ENCODE results near the gene KCNA2.

The KCNA2 gene

GRCh38 chr1:110588991-110589390 lies 17.2 kb downstream of the KCNA2 start:
- no peak overlapping the region for H3K4me3 ChIP-seq (ENCODE audit: low read length in 2 of 2)
- H3K27me3 ChIP-seq (ENCODE audit: control insufficient read depth in 2 of 2, insufficient read depth in 2 of 2, low read length in 2 of 2), result peaks cover 0 to 3% of the 10 kb centered on the region in 2 donors
- H3K27ac ChIP-seq (ENCODE audit: low read depth in 2 of 2, low read length in 2 of 2), result no peak overlapping the region
- H3K36me3 ChIP-seq (ENCODE audit: control insufficient read depth in 2 of 2, insufficient read depth in 2 of 2, low read length in 2 of 2), result no peaks in the 10 kb centered on the region
- H3K4me1 ChIP-seq (ENCODE audit: control insufficient read depth in 2 of 2, insufficient read depth in 2 of 2, low read length in 2 of 2), result no peaks in the 10 kb centered on the region
- no peak overlapping the region for H3K9ac ChIP-seq (ENCODE audit: low read depth in 1 of 2, low read length in 2 of 2)
- H3K9me3 ChIP-seq (ENCODE audit: control insufficient read depth in 2 of 2, low read length in 2 of 2), result no peaks in the 10 kb centered on the region

GRCh38 chr1:110588486-110588885 lies 17.7 kb downstream of the KCNA2 start:
- no peaks in the 10 kb centered on the region for H3K36me3 ChIP-seq (ENCODE audit: control insufficient read depth in 2 of 2, insufficient read depth in 2 of 2, low read length in 2 of 2)
- H3K9me3 ChIP-seq (ENCODE audit: control insufficient read depth in 2 of 2, low read length in 2 of 2), result no peaks in the 10 kb centered on the region
- H3K27me3 ChIP-seq (ENCODE audit: control insufficient read depth in 2 of 2, insufficient read depth in 2 of 2, low read length in 2 of 2), result peaks cover 0 to 3% of the 10 kb centered on the region in 2 donors
- no peak overlapping the region for H3K4me3 ChIP-seq (ENCODE audit: low read length in 2 of 2)
- H3K27ac ChIP-seq (ENCODE audit: low read depth in 2 of 2, low read length in 2 of 2), result no peak overlapping the region
- no peak overlapping the region for H3K9ac ChIP-seq (ENCODE audit: low read depth in 1 of 2, low read length in 2 of 2)
- H3K4me1 ChIP-seq (ENCODE audit: control insufficient read depth in 2 of 2, insufficient read depth in 2 of 2, low read length in 2 of 2), result no peaks in the 10 kb centered on the region

DNA sequence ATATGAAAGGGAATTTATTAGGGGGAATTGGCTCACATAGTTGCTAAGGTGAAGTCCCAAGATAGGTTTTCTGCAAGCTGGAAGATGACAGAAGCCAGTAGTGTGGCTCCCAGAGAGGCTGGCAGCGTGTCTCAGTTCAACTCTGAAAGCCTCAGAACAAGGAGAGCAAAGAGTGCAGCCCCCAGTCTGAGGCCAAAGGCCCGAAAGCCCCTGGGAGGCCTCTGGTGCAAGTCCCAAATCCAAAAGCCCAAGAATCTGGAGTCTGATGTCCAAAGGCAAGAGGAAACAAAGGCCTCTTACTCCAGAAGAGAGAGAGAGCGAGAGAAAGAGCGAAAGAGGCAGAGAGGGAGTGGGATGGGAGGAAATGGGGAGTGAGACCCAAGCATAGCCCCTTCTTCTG lies 18.3 kb downstream of the KCNA2 start:
- Histone ChIP-seq H3K4me3 (ENCODE audit: low read length in 2 of 2) (no peak overlapping the region), H3K36me3 (ENCODE audit: control insufficient read depth in 2 of 2, insufficient read depth in 2 of 2, low read length in 2 of 2) (no peaks in the 10 kb centered on the region), H3K9ac (ENCODE audit: low read depth in 1 of 2, low read length in 2 of 2) (no peak overlapping the region), H3K27ac (ENCODE audit: low read depth in 2 of 2, low read length in 2 of 2) (no peak overlapping the region), H3K4me1 (ENCODE audit: control insufficient read depth in 2 of 2, insufficient read depth in 2 of 2, low read length in 2 of 2) (no peaks in the 10 kb centered on the region), H3K9me3 (ENCODE audit: control insufficient read depth in 2 of 2, low read length in 2 of 2) (no peaks in the 10 kb centered on the region), H3K27me3 (ENCODE audit: control insufficient read depth in 2 of 2, insufficient read depth in 2 of 2, low read length in 2 of 2) (peaks cover 0 to 3% of the 10 kb centered on the region in 2 donors)

DNA sequence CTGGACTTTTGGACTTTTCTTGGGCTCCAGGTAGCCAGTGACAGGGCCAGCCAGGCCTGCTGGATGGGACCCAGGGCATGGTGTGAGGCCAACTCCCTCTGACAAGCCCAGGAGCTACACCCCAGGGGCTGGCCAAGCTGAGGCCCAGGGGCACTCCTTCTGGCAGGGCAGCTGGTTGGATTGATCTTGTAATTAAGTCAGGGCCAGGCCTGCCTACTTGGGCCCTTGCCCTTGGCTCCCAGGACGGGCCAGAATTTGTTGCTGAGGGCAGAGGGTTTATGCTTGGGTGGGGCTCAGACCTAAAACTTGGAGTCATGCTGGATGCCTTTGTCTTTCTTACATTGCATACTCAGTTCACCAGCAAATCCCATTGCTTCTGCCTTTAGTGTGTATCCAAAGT lies 20.7 kb downstream of the KCNA2 start:
- Histone ChIP-seq H3K27ac (ENCODE audit: low read depth in 2 of 2, low read length in 2 of 2) (no peak overlapping the region), H3K4me1 (ENCODE audit: control insufficient read depth in 2 of 2, insufficient read depth in 2 of 2, low read length in 2 of 2) (no peaks in the 10 kb centered on the region), H3K4me3 (ENCODE audit: low read length in 2 of 2) (no peak overlapping the region), H3K9ac (ENCODE audit: low read depth in 1 of 2, low read length in 2 of 2) (no peak overlapping the region), H3K36me3 (ENCODE audit: control insufficient read depth in 2 of 2, insufficient read depth in 2 of 2, low read length in 2 of 2) (no peaks in the 10 kb centered on the region), H3K27me3 (ENCODE audit: control insufficient read depth in 2 of 2, insufficient read depth in 2 of 2, low read length in 2 of 2) (peaks cover 0 to 3% of the 10 kb centered on the region in 2 donors), H3K9me3 (ENCODE audit: control insufficient read depth in 2 of 2, low read length in 2 of 2) (no peaks in the 10 kb centered on the region)

- Histone ChIP-seq H3K4me3 (ENCODE audit: low read length in 2 of 2) (no peak overlapping the region), H3K27ac (ENCODE audit: low read depth in 2 of 2, low read length in 2 of 2) (no peak overlapping the region), H3K4me1 (ENCODE audit: control insufficient read depth in 2 of 2, insufficient read depth in 2 of 2, low read length in 2 of 2) (no peaks in the 10 kb centered on the region), H3K9me3 (ENCODE audit: control insufficient read depth in 2 of 2, low read length in 2 of 2) (no peaks in the 10 kb centered on the region), H3K27me3 (ENCODE audit: control insufficient read depth in 2 of 2, insufficient read depth in 2 of 2, low read length in 2 of 2) (peaks cover 0 to 3% of the 10 kb centered on the region in 2 donors), H3K36me3 (ENCODE audit: control insufficient read depth in 2 of 2, insufficient read depth in 2 of 2, low read length in 2 of 2) (no peaks in the 10 kb centered on the region), H3K9ac (ENCODE audit: low read depth in 1 of 2, low read length in 2 of 2) (no peak overlapping the region)
Measured at GRCh38 chr1:110584045-110584444, 22.1 kb downstream of the KCNA2 start.

GRCh38 chr1:110583505-110583904 lies 22.7 kb downstream of the KCNA2 start:
- peaks cover 0 to 3% of the 10 kb centered on the region in 2 donors for H3K27me3 ChIP-seq (ENCODE audit: control insufficient read depth in 2 of 2, insufficient read depth in 2 of 2, low read length in 2 of 2)
- no peak overlapping the region for H3K9ac ChIP-seq (ENCODE audit: low read depth in 1 of 2, low read length in 2 of 2)
- H3K4me3 ChIP-seq (ENCODE audit: low read length in 2 of 2), result no peak overlapping the region
- no peaks in the 10 kb centered on the region for H3K4me1 ChIP-seq (ENCODE audit: control insufficient read depth in 2 of 2, insufficient read depth in 2 of 2, low read length in 2 of 2)
- no peaks in the 10 kb centered on the region for H3K36me3 ChIP-seq (ENCODE audit: control insufficient read depth in 2 of 2, insufficient read depth in 2 of 2, low read length in 2 of 2)
- no peaks in the 10 kb centered on the region for H3K9me3 ChIP-seq (ENCODE audit: control insufficient read depth in 2 of 2, low read length in 2 of 2)
- no peak overlapping the region for H3K27ac ChIP-seq (ENCODE audit: low read depth in 2 of 2, low read length in 2 of 2)

GRCh38 chr1:110582378-110582777 lies 23.8 kb downstream of the KCNA2 start:
- no peaks in the 10 kb centered on the region for H3K27me3 ChIP-seq (ENCODE audit: control insufficient read depth in 2 of 2, insufficient read depth in 2 of 2, low read length in 2 of 2)
- H3K9ac ChIP-seq (ENCODE audit: low read depth in 1 of 2, low read length in 2 of 2), result no peak overlapping the region
- no peaks in the 10 kb centered on the region for H3K36me3 ChIP-seq (ENCODE audit: control insufficient read depth in 2 of 2, insufficient read depth in 2 of 2, low read length in 2 of 2)
- no peak overlapping the region for H3K4me3 ChIP-seq (ENCODE audit: low read length in 2 of 2)
- H3K9me3 ChIP-seq (ENCODE audit: control insufficient read depth in 2 of 2, low read length in 2 of 2), result no peaks in the 10 kb centered on the region
- H3K4me1 ChIP-seq (ENCODE audit: control insufficient read depth in 2 of 2, insufficient read depth in 2 of 2, low read length in 2 of 2), result no peaks in the 10 kb centered on the region
- no peak overlapping the region for H3K27ac ChIP-seq (ENCODE audit: low read depth in 2 of 2, low read length in 2 of 2)

DNA sequence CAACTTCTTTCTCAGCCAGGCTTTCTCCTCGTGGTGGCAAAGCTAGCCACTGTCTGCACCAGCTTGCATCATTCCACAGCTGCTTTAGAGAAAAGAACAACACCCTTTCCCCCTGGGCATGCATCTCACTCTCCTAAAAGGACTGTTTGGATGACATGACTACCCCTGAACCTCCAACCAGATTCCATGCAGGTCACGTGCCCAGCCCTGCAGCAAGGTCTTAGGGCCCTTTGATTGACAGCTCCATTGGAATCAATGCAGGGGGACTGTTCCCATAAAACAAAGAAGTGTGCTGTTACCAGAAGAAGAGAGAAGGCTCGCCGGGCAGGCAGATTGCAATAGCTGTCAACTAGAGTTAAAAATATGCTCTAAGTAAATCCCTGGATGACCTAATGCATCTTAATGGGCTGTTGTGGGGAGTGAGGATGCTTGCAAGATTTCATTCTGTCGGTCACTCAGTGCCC lies 24.4 kb downstream of the KCNA2 start:
- H3K27me3 ChIP-seq (ENCODE audit: control insufficient read depth in 2 of 2, insufficient read depth in 2 of 2, low read length in 2 of 2), result no peaks in the 10 kb centered on the region
- H3K27ac ChIP-seq (ENCODE audit: low read depth in 2 of 2, low read length in 2 of 2), result no peak overlapping the region
- no peaks in the 10 kb centered on the region for H3K9me3 ChIP-seq (ENCODE audit: control insufficient read depth in 2 of 2, low read length in 2 of 2)
- no peaks in the 10 kb centered on the region for H3K36me3 ChIP-seq (ENCODE audit: control insufficient read depth in 2 of 2, insufficient read depth in 2 of 2, low read length in 2 of 2)
- H3K9ac ChIP-seq (ENCODE audit: low read depth in 1 of 2, low read length in 2 of 2), result no peak overlapping the region
- no peak overlapping the region for H3K4me3 ChIP-seq (ENCODE audit: low read length in 2 of 2)
- no peaks in the 10 kb centered on the region for H3K4me1 ChIP-seq (ENCODE audit: control insufficient read depth in 2 of 2, insufficient read depth in 2 of 2, low read length in 2 of 2)

GRCh38 chr1:110580244-110580643 lies 25.9 kb downstream of the KCNA2 start:
- H3K27me3 ChIP-seq (ENCODE audit: control insufficient read depth in 2 of 2, insufficient read depth in 2 of 2, low read length in 2 of 2), result no peaks in the 10 kb centered on the region
- H3K27ac ChIP-seq (ENCODE audit: low read depth in 2 of 2, low read length in 2 of 2), result no peak overlapping the region
- no peaks in the 10 kb centered on the region for H3K9me3 ChIP-seq (ENCODE audit: control insufficient read depth in 2 of 2, low read length in 2 of 2)
- no peak overlapping the region for H3K4me3 ChIP-seq (ENCODE audit: low read length in 2 of 2)
- H3K36me3 ChIP-seq (ENCODE audit: control insufficient read depth in 2 of 2, insufficient read depth in 2 of 2, low read length in 2 of 2), result no peaks in the 10 kb centered on the region
- H3K9ac ChIP-seq (ENCODE audit: low read depth in 1 of 2, low read length in 2 of 2), result no peak overlapping the region
- H3K4me1 ChIP-seq (ENCODE audit: control insufficient read depth in 2 of 2, insufficient read depth in 2 of 2, low read length in 2 of 2), result no peaks in the 10 kb centered on the region

DNA sequence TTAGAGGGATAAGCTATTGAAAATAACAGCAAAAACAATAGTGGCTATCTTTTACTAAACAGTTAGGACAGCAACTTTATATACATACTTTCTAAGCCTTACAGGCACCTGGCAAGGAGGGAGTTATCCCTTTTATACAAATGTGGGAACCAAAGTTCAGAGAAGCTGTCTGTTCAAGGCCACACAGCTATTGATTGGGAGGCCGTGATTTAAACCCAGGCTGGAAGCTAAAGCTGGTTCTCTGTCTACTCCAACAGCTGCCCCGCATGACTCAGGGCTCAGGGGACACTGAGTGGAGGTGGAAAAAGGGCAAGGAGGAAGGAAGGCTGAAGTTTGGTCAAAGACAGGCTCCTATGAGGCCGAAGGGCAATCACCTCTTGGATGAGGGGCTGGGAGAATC lies 26.7 kb downstream of the KCNA2 start:
- no peaks in the 10 kb centered on the region for H3K27me3 ChIP-seq (ENCODE audit: control insufficient read depth in 2 of 2, insufficient read depth in 2 of 2, low read length in 2 of 2)
- H3K4me1 ChIP-seq (ENCODE audit: control insufficient read depth in 2 of 2, insufficient read depth in 2 of 2, low read length in 2 of 2), result no peaks in the 10 kb centered on the region
- no peak overlapping the region for H3K27ac ChIP-seq (ENCODE audit: low read depth in 2 of 2, low read length in 2 of 2)
- H3K9me3 ChIP-seq (ENCODE audit: control insufficient read depth in 2 of 2, low read length in 2 of 2), result no peaks in the 10 kb centered on the region
- no peak overlapping the region for H3K9ac ChIP-seq (ENCODE audit: low read depth in 1 of 2, low read length in 2 of 2)
- no peaks in the 10 kb centered on the region for H3K36me3 ChIP-seq (ENCODE audit: control insufficient read depth in 2 of 2, insufficient read depth in 2 of 2, low read length in 2 of 2)
- no peak overlapping the region for H3K4me3 ChIP-seq (ENCODE audit: low read length in 2 of 2)

DNA sequence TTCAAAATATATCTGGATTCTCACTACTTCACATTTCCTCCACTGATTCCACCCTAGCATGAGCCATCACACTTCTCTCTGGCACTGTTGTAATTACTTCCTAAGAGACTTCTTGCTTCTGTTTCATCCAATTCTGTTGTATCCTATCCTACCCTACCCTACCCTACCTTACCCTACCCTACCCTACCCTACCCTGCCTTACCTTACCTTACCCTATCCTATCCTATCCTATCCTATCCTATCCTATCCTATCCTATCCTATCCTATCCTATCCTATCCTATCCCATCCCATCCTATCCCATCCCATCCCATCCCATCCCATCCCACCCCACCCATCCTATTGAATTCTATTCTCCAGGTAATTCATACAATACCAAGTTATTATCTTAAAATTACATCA lies 29.7 kb downstream of the KCNA2 start:
- Histone ChIP-seq H3K27ac (ENCODE audit: low read depth in 2 of 2, low read length in 2 of 2) (no peak overlapping the region), H3K27me3 (ENCODE audit: control insufficient read depth in 2 of 2, insufficient read depth in 2 of 2, low read length in 2 of 2) (peaks cover 0 to 4% of the 10 kb centered on the region in 2 donors), H3K36me3 (ENCODE audit: control insufficient read depth in 2 of 2, insufficient read depth in 2 of 2, low read length in 2 of 2) (no peaks in the 10 kb centered on the region), H3K4me3 (ENCODE audit: low read length in 2 of 2) (no peak overlapping the region), H3K9me3 (ENCODE audit: control insufficient read depth in 2 of 2, low read length in 2 of 2) (no peaks in the 10 kb centered on the region), H3K4me1 (ENCODE audit: control insufficient read depth in 2 of 2, insufficient read depth in 2 of 2, low read length in 2 of 2) (no peaks in the 10 kb centered on the region), H3K9ac (ENCODE audit: low read depth in 1 of 2, low read length in 2 of 2) (no peak overlapping the region)
